Measurements from ENCODE around the gene LRRC47.

The LRRC47 gene

DNA sequence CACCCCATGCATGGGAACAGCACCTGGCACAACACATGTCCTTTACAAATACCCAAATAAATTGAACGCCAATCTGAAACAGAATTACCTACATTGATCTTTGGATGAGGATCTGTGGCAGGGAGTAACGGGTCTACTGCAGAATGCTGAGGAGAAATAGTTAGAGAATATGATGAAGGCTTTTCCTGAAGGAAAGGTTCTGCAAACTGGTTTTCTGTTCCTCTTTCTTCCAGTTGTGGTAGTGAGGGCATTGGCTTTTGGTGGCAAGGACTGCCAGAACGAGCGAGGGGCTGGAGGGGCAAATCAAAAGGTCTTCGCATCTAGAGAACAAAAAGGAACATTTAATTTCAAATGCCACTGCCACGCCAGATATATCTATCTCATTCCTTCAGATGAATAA is 40.9 kb upstream of the LRRC47 start:
- TF ChIP-seq, protein P1, sequence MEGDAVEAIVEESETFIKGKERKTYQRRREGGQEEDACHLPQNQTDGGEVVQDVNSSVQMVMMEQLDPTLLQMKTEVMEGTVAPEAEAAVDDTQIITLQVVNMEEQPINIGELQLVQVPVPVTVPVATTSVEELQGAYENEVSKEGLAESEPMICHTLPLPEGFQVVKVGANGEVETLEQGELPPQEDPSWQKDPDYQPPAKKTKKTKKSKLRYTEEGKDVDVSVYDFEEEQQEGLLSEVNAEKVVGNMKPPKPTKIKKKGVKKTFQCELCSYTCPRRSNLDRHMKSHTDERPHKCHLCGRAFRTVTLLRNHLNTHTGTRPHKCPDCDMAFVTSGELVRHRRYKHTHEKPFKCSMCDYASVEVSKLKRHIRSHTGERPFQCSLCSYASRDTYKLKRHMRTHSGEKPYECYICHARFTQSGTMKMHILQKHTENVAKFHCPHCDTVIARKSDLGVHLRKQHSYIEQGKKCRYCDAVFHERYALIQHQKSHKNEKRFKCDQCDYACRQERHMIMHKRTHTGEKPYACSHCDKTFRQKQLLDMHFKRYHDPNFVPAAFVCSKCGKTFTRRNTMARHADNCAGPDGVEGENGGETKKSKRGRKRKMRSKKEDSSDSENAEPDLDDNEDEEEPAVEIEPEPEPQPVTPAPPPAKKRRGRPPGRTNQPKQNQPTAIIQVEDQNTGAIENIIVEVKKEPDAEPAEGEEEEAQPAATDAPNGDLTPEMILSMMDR (IDR thresholded peaks at IDR 0.05; ENCODE audit: insufficient read depth, low read length, poor library complexity, severe bottlenecking): no peak

DNA sequence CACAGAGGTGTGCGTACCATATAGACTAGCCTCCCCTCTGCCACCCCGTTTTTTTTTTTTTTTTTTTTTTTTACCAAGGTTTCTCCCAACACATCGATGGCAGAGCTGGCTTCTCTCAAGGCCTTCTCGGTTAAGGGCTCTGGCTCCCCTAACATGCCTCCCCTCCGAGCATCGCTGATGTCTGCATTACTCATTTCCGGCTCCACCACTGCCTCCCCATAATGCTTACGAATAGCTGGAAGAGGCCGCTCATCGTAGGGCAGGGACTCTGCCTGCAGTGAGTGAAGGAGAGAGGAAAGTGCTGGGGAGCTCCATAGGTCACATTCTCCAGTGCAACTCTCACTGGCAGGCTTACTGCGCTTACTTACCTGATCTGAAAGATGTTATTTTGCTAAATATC is 40.1 kb upstream of the LRRC47 start:
- peaks cover 16% of the 10 kb centered on the region for H3K36me3 ChIP-seq (ENCODE audit: control insufficient read depth, insufficient read depth, low read length)

More for the DNA sequence above, 40.9 kb upstream of the LRRC47 start:
- DNase-seq (ENCODE audit: extremely low read depth, insufficient read length): no peak
- H3K4me3 ChIP-seq (replicated peaks; ENCODE audit: low read depth, low read length): no peak overlapping the region
- H3K27me3 ChIP-seq (replicated peaks; ENCODE audit: control insufficient read depth, insufficient read depth, low read length): no peaks in the 10 kb centered on the region
- peaks cover 16% of the 10 kb centered on the region for H3K36me3 ChIP-seq (ENCODE audit: control insufficient read depth, insufficient read depth, low read length)

DNA sequence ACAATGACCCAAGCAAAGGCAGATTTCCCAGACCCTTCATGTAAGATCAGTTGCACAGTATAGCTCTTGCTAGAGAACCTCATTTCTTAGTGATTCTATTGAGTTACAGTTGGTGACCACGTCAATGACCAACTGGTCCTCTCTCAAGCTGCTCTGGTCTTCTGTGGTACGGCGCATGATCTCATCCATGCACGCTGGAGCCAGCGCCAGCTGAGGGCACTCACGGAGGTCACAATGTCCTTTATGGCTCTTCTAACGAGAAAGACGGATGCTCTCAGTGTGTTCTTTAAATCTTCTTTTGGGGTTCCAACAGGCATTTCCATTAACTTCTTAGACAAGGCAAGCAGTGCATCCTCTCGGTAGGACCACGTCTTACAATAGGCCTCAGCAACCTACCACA is 38.4 kb upstream of the LRRC47 start:
- Histone ChIP-seq H3K27me3 (replicated peaks; ENCODE audit: control insufficient read depth, insufficient read depth, low read length) (no peaks in the 10 kb centered on the region), H3K36me3 (ENCODE audit: control insufficient read depth, insufficient read depth, low read length) (peaks cover 17% of the 10 kb centered on the region), H3K4me3 (replicated peaks; ENCODE audit: low read depth, low read length) (no peak overlapping the region)
- DNase-seq (ENCODE audit: extremely low read depth, insufficient read length): no peak
- TF ChIP-seq, protein P1 (IDR thresholded peaks at IDR 0.05; ENCODE audit: insufficient read depth, low read length, poor library complexity, severe bottlenecking): no peak

More for the DNA sequence above, 40.1 kb upstream of the LRRC47 start:
- TF ChIP-seq, protein P1 (IDR thresholded peaks at IDR 0.05; ENCODE audit: insufficient read depth, low read length, poor library complexity, severe bottlenecking): no peak
- no peak for DNase-seq (ENCODE audit: extremely low read depth, insufficient read length)
- H3K27me3 ChIP-seq (replicated peaks; ENCODE audit: control insufficient read depth, insufficient read depth, low read length): no peaks in the 10 kb centered on the region
- H3K4me3 ChIP-seq (replicated peaks; ENCODE audit: low read depth, low read length): no peak overlapping the region

DNA sequence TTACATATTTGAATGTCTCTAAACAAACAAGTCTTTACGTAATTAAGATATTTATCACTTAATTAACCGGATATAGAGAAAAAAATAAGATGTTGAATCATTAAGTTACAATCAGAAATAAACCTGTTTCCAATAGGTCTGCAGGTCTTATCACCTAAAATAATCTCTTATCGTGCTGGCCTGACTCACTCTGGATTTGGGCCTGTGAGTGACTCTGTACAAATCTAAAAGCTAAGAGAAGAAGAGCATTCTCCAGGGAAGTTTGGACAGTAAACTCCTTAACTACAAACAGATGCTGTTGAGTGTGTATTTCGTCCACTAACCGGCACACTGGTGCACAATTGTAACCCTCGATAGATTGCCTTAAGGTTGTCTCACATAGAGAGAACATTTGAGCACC is 35.4 kb upstream of the LRRC47 start:
- TF ChIP-seq, protein P1 (IDR thresholded peaks at IDR 0.05; ENCODE audit: insufficient read depth, low read length, poor library complexity, severe bottlenecking): no peak
- Histone ChIP-seq H3K27me3 (replicated peaks; ENCODE audit: control insufficient read depth, insufficient read depth, low read length) (no peaks in the 10 kb centered on the region), H3K4me3 (replicated peaks; ENCODE audit: low read depth, low read length) (no peak overlapping the region), H3K36me3 (ENCODE audit: control insufficient read depth, insufficient read depth, low read length) (peaks cover 16% of the 10 kb centered on the region)
- no peak for DNase-seq (ENCODE audit: extremely low read depth, insufficient read length)

DNA sequence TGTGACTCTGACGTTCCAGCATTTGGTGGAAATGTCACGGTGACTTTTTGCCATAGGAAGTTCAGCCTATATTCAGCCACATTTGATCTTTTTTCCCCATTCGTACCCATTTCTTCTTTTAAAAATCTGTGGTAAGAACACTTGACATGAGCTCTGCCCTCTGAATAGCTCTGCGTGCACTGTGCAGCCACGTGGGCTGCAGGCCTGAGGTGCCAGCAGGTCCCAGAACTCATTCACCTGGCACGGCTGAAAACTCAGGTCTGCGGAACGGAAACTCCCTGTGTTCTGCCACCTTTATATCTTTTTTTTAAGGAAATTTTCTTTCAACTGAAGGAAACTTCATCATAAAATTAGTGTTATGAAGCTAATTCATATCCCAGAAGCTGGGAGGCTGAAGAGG is 32.1 kb upstream of the LRRC47 start:
- TF ChIP-seq, protein P1 (IDR thresholded peaks at IDR 0.05; ENCODE audit: insufficient read depth, low read length, poor library complexity, severe bottlenecking): no peak
- Histone ChIP-seq H3K4me3 (replicated peaks; ENCODE audit: low read depth, low read length) (no peak overlapping the region), H3K27me3 (replicated peaks; ENCODE audit: control insufficient read depth, insufficient read depth, low read length) (no peaks in the 10 kb centered on the region), H3K36me3 (ENCODE audit: control insufficient read depth, insufficient read depth, low read length) (peaks cover 19% of the 10 kb centered on the region)
- no peak for DNase-seq (ENCODE audit: extremely low read depth, insufficient read length)

DNA sequence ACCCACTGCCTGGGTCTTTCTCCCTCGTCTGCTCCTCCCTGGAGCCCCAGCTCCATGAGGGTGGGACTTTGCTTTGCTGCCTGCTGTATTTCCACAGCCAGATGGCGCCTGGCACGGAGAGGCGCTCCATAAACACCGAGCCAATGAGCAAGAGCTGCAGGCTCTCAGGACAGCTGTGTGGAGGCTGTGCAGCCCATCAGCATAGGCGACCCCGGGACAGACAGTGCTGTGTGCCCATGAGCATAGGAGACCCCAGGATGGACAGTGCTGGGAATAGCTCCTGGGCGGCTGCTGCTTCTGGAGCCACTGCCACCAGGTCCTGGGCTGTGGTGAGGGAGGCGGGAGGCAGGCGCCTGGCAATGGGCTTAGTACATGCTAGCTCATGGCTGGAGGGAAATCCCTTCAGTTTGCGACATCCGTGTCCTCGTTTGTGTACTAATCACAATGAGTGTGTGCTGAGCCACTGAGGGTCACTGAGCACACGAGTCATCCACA is 31.6 kb upstream of the LRRC47 start:
- no peak for DNase-seq (ENCODE audit: extremely low read depth, insufficient read length)
- TF ChIP-seq, protein P1 (IDR thresholded peaks at IDR 0.05; ENCODE audit: insufficient read depth, low read length, poor library complexity, severe bottlenecking): no peak
- H3K36me3 ChIP-seq (ENCODE audit: control insufficient read depth, insufficient read depth, low read length): peaks cover 22% of the 10 kb centered on the region
- no peak overlapping the region for H3K4me3 ChIP-seq (replicated peaks; ENCODE audit: low read depth, low read length)
- no peaks in the 10 kb centered on the region for H3K27me3 ChIP-seq (replicated peaks; ENCODE audit: control insufficient read depth, insufficient read depth, low read length)

All from GM06990 (cell line).